HL-60/S4 treated with retinoic acid at 250 ng/mL for 4 days and 3 days (cell line): Measurements from ENCODE around the gene CFAP410.
"Not testable (repeated sequence)": the region's sequence is repeated elsewhere in the genome, so short reads cannot be mapped to it uniquely, and the experiment has no call there.

Experiments
- in situ Hi-C: fragments of 300-500 bp; cut with MboI; formaldehyde crosslinking; loops from 2 replicates; pipeline ENCODE4 v1.7.0; 2022; ENCODE audit warnings: low sequenced_read_pairs

Gene CFAP410

GRCh38 chr21:44302573-44303401 lies 36.4 kb downstream of the CFAP410 start:
- in situ Hi-C loops = not testable (repeated sequence)

DNA sequence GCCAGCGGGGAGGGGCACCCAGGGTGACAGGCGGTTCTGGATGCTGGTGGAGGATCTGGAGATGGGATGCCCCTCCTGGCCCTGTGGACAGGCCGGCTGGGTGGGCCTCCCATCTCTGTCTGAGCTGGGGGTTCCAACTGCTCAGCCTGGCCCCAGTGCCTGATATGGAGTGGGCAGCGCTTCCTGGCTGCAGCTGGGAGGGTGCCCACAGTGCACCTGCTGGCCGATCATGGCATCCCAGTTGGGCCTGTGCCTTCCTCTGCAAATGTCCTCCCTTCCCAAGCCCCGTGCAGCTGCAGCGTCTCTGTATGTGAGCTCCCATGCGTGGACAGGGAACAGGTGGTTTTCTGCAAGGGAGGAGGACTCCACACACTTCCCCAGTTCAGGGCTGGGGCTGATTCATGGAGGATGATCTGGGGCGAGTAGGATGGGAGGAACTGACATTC lies 37.2 kb downstream of the CFAP410 start:
- in situ Hi-C loops = no loop called here

DNA sequence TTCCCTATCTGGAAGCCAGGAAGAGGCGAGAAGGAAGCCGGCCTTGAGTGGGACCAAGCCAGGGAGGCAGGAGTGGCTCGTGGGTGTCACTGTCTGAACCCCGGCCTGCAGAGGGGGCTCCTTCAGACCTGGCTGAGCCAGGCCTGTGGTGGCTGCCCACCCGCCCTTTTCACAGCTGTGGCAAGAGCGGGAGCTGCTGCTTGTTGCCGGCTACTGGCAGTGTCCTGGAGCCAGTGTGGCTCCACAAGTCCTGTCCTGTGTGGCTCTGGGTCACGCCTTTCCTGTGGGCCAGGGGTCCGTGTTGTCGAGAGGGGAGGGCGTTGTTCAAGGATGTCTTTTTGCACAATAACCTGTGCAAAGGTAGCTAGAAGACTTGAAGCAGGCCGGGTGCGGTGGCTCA lies 38.0 kb downstream of the CFAP410 start:
- in situ Hi-C loops = no loop called here

DNA sequence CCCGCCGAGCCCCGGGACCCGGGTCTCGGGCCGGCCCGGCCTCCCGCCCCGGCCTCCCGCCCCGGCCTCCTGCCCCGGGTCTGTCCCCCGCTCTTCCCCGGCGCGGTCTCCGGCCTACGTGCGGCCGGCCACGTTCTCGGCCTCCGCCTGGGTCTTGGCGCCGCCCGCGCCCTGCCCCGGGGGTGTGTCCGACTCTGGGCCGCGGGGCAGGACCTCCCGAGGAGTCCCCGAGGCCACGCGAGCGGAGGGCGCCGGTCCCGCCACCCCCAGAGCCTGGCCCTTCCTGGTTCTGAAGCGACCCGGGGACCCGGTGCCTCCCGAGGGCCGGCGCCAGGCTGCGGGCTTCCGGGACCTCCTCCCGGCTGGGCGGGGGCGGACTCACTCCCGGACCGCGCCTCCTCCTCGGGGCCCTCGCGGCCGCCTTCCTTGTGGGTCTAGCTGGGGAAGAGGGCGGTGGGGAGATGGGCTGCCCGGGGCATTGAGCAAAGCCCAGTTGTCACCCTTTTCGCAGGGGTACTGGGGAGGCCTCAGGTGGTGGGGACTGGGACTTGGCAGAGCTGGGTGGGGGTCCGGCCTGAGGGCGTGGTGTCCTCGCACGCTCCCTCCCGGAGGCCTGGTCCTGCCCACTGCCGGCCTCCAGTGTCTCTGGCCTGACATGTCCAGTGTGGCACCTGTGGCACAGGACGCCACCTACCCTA lies 38.8 kb downstream of the CFAP410 start:
- in situ Hi-C loops = no loop called here

DNA sequence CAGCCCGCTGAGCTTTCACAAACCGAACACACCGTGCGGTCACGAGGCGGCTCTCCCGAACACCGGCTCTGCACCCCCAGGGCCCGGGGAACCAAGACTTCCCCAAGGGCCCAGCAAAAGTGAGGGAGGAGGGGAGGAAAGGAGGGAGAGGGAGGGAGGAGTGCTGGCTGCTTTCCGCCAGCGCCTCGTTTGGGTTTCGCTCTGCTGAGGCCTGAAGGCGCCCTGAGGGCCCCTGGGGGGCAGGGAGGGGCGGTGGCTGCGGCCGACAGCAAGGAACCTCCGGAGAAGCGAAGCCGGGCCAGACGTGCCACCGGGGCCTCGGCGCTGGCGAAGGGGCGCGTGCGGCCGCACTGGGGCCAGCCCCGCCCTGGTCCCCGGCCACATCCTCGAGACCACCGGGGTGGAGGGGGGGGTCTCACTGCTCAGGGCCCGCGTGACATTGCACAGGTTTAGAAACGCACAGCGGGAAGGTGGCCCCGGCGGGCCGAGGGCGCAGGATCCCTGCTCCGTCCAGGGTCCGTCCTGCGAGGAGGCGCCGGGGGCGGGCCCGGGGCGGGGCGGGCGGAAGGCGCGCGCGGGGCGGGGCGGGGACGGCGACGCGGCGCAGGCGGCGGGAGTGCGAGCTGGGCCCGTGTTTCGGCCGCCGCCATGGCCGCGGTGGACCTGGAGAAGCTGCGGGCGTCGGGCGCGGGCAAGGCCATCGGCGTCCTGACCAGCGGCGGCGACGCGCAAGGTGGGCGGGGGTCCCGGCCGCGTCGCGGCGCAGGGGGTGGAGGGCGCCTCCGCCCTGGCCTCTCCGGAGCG lies 39.5 kb downstream of the CFAP410 start, which contains the start of gene PFKL:
PFKL (plus strand) TSS at position 596 of the 804 bp plus-strand sequence; CDS start at position 649, 53 bp downstream.
- in situ Hi-C loops = no loop called here

- in situ Hi-C loops = no loop called here
Measured at GRCh38 chr21:44299085-44299457, 40.1 kb downstream of the CFAP410 start.

GRCh38 chr21:44298301-44298700 lies 40.9 kb downstream of the CFAP410 start:
- in situ Hi-C loops = no loop called here

DNA sequence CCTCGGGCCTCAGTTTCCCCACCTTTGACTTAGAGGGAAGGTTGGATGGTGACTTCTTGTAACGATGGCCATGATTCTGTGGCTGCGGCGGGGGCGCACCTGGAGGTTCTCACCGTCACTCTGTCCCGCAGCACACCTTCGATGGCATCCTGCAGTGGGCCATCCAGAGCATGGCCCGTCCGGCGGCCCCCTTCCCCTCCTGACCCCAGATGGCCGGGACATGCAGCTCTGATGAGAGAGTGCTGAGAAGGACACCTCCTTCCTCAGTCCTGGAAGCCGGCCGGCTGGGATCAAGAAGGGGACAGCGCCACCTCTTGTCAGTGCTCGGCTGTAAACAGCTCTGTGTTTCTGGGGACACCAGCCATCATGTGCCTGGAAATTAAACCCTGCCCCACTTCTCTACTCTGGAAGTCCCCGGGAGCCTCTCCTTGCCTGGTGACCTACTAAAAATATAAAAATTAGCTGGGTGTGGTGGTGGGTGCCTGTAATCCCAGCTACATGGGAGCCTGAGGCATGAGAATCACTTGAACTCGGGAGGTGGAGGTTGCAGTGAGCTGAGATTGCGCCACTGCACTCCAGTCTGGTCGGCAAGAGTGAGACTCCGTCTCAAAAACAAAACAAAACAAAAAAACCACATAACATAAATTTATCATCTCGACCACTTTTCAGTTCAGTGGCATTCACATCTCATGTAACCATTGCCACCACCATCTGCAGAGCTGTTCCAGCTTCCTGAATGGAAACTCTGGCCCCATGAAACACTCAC lies 41.5 kb downstream of the CFAP410 start:
- in situ Hi-C loops = no loop called here

DNA sequence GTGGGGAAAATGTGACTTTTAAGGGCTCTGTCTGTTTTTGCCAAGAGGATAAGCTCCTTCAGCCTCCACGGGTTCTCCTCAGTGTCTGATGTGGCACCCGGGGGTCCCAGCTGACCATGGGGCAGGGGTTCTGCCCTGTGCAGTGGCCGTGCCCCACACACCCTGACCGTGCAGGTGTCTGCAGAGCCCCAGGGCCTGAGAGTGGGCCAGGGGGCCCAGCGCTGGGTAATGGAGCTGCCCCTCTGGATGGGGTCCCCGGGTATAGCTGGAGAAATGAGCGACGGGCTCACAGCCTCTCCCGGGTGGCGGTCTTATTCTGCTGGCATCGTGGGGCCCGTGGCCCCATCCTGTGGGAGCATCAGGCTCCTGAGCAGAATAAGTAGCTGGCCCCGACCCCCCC lies 42.3 kb downstream of the CFAP410 start:
- in situ Hi-C loops = no loop called here

DNA sequence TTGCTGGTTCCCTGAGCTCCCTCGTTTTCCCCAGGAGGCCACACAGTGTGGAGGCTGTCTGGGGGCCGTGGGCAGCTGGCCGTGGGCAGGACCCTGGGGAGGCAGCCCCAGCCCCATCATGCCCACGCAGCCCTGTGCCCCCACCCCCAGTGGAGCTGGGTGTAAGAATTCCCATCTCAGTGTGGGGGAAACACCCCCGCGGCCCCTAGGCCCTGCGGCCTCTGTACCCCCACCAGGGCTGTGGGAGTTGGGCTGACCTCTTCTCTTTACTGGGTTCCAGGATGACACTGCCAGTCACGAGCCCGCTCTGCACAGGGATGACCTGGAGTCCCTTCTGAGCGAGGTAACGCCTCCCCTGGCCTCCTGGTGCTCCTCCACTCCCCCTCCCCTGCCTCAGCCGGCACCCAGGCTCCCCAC lies 43.1 kb downstream of the CFAP410 start:
- in situ Hi-C loops = no loop called here

DNA sequence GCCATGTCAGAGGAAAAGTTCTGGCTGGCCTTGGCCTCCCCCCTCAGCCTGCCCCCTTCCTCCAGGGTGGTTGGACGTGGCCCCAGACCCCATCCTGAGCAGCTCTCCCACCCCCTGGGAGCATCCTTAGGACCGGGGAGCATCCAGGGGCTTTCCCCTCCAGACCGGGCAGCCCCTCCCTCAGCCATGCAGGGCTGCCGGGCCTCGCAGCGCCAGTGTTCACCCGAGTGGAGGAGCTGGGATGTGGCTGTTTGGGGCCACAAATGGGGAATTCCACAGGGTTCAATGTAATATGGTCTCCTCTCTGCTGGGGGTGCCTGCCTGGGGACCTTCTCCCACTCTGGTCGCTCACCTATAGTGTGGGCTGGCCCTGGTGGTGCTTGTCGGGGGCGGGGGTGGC lies 43.5 kb downstream of the CFAP410 start:
- in situ Hi-C loops = no loop called here

DNA sequence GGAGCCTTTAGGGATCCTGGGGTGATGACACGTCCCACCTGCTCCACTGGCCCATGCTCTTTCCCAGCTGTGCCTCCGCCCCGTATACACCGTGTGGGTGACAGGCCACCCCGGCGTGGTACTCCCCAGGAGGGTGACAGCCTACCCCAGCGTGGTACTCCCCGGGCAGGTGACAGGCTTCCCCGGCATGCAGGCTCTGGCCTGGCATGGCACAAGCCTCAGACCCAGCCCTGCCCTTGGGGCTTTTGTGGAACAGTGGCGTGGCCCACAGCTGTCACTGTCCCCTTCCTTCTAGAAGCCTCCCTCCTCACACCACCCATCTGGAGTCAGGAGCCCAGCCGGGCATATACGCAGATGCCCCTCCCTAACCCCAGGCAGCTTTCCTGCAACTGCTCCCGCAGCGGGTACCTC lies 44.0 kb downstream of the CFAP410 start:
- in situ Hi-C loops = no loop called here

DNA sequence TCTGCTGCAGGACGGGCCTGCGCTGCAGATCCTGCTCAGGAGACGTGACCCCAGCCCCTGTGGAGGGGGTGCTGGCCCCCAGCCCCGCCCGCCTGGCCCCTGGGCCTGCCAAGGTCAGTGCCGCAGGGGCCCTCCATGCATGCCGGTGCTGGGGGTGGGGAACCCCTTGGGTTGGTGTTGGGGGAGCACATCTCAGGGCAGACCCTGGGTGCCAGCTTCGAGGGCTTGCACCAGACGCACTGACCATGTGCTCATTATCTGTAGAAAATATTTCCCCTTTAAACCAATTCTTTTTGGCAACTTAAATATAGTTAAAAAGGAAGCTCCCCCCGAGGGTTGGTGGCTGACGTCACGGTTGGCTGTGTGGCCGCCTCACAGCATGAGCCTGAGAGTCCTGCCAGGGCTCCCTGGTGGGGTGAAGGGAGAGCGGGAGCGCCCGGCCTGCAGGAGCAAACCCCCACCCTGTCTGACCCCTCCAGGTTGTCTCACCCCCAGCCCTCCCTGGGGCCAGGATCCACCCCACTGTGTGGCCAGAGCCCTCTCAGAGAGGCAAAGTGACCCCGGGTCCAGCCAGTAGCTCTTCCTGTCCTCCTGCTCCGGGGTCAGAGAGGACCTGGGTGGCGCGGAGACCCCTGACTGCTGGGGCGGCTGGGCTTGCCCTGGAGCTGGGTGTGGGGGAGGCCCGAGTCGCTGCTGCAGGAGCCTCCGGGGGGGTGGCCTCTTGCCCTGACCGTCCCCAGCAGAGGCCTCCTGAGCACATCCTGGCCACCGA lies 44.6 kb downstream of the CFAP410 start:
- in situ Hi-C loops = no loop called here

DNA sequence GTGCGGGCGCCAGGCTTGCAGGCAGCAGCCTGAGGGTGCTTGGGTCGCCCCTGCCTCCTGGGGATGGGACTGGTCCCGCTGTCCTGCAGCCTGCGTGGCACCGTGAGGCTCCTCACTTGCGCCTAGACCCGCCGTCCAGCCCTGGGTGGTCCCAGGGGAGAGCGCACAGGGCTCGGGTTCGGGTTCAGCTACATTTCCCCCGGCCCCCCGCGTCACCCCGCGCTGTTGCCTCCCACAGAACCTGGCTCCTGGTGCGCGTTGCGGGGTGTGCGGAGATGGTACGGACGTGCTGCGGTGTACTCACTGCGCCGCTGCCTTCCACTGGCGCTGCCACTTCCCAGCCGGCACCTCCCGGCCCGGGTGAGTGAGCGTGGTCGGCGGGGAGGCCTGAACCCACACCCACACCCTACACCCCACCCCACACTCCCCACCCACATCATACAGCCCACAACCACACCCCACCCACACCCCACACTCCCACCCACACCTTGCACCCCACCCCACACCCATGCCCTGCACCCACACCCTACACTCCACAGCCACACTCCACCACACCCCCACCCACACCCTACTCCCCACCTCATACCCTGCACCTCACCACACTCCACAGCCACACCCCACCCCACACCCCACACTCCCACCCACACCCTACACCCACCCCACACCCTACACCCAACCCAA lies 45.5 kb downstream of the CFAP410 start:
- in situ Hi-C loops = no loop called here

GRCh38 chr21:44292812-44293195 lies 46.4 kb downstream of the CFAP410 start:
- in situ Hi-C loops = no loop called here

- in situ Hi-C loops = no loop called here
Measured at GRCh38 chr21:44291936-44292811, 47.0 kb downstream of the CFAP410 start.

DNA sequence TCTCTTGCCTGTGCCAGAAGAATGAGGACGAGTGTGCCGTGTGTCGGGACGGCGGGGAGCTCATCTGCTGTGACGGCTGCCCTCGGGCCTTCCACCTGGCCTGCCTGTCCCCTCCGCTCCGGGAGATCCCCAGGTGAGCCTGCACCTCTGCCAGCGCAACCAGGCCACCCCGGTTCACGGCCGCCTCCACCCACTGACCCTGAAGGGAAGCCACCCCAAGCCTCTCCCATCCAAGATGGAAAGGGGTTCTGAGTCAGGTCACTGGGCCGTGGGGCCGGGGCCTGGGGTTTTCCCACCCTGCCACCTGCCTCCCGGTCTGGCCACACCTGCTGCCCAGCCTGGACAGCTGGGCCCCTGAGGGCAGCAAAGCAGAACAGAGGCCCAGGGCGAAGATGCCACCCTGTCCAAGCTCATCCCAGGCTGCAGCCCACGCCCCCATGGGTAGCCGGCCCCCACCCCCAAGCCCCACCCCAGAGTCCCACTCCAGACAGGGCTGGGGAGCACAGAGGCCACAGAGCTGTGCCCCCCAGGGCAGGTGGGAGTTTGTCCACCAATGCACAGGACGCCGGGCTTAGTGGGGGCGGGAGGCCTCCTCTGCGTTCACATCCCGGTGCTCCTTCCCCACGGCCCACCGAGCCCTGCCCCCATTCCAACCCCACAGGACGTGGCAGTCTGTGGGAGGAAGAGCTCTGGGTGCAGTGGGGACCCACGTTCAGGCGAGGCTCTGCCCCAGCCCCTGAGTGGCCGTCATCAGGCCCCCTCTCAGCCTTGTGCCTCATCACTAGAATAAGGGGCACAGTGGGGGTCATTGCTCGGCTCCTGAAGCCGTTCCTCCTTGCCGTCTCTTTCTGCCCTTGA lies 47.9 kb downstream of the CFAP410 start:
- in situ Hi-C loops = no loop called here
